H9 (cell line): ENCODE results near the gene TFB1M. TPM values are rescaled to one million over a fixed set of nuclear protein-coding genes. Genes with fewer than 3 reads are reported as not detected.

ENCODE experiments used
- DNase-seq: peaks from one replicate; pipeline ENCODE4 v3.0.0-alpha.2; 2017
- H2AFZ ChIP-seq: one replicate; pipeline ENCODE4 v1.6.1; 2013; ENCODE audit warnings: mild to moderate bottlenecking, low read length, control low read depth, moderate library complexity
- H2AK5ac ChIP-seq: 2 replicates; pipeline ENCODE4 v1.6.1; 2013; ENCODE audit warnings: low read length, control low read depth, mixed read lengths; ENCODE audit not compliant: insufficient read length
- H2BK120ac ChIP-seq: one replicate; pipeline ENCODE4 v1.6.1; 2013; ENCODE audit warnings: low read depth, mild to moderate bottlenecking, low read length, control low read depth, inconsistent platforms; ENCODE audit not compliant: poor library complexity, severe bottlenecking
- H2BK12ac ChIP-seq: 2 replicates; pipeline ENCODE4 v1.6.1; 2013; ENCODE audit warnings: low read length, control low read depth, mixed read lengths, low read depth; ENCODE audit not compliant: insufficient read length
- H2BK15ac ChIP-seq: 2 replicates; pipeline ENCODE4 v1.6.1; 2013; ENCODE audit warnings: low read depth, low read length, control low read depth
- H2BK20ac ChIP-seq: one replicate; pipeline ENCODE4 v1.6.1; 2013; ENCODE audit warnings: low read depth, mild to moderate bottlenecking, low read length, control low read depth, inconsistent platforms; ENCODE audit not compliant: poor library complexity, severe bottlenecking
- H2BK5ac ChIP-seq: 2 replicates; pipeline ENCODE4 v1.6.1; 2013; ENCODE audit warnings: low read length, control low read depth, mixed read lengths; ENCODE audit not compliant: insufficient read length
- H3K14ac ChIP-seq: 2 replicates; pipeline ENCODE4 v1.6.1; 2013; ENCODE audit warnings: low read length, control low read depth; ENCODE audit not compliant: insufficient read depth
- H3K18ac ChIP-seq: 2 replicates; pipeline ENCODE4 v1.6.1; 2013; ENCODE audit warnings: low read depth, mild to moderate bottlenecking, mixed read lengths, low read length, control low read depth; ENCODE audit not compliant: insufficient read length
- H3K23ac ChIP-seq: 2 replicates; pipeline ENCODE4 v1.6.1; 2013; ENCODE audit warnings: low read length, control low read depth, mixed read lengths, low read depth; ENCODE audit not compliant: insufficient read length
- H3K23me2 ChIP-seq: 2 replicates; pipeline ENCODE4 v1.6.1; 2013; ENCODE audit warnings: low read depth, mild to moderate bottlenecking, mixed read lengths, low read length, control low read depth; ENCODE audit not compliant: insufficient read length, poor library complexity, severe bottlenecking
- H3K27ac ChIP-seq: 2 replicates; pipeline ENCODE4 v1.5.1; 2013; ENCODE audit warnings: low read length, control low read depth, mixed read lengths, low read depth; ENCODE audit not compliant: insufficient read length
- H3K27me3 ChIP-seq: 2 replicates; pipeline ENCODE4 v1.6.1; 2013; ENCODE audit warnings: low read length, control low read depth, inconsistent platforms; ENCODE audit not compliant: insufficient read depth
- H3K4ac ChIP-seq: 2 replicates; pipeline ENCODE4 v1.6.1; 2013; ENCODE audit warnings: low read depth, mild to moderate bottlenecking, control low read depth, inconsistent platforms, low read length, moderate library complexity
- H3K4me1 ChIP-seq: 2 replicates; pipeline ENCODE4 v1.6.1; 2013; ENCODE audit warnings: low read length, control low read depth, inconsistent platforms; ENCODE audit not compliant: insufficient read depth
- H3K4me2 ChIP-seq: 2 replicates; pipeline ENCODE4 v1.6.1; 2013; ENCODE audit warnings: low read length, control low read depth, mixed read lengths; ENCODE audit not compliant: insufficient read length, insufficient read depth
- H3K56ac ChIP-seq: 2 replicates; pipeline ENCODE4 v1.6.1; 2013; ENCODE audit warnings: low read depth, mild to moderate bottlenecking, mixed read lengths, low read length, control low read depth; ENCODE audit not compliant: insufficient read length
- H3K79me1 ChIP-seq: 2 replicates; pipeline ENCODE4 v1.6.1; 2013; ENCODE audit warnings: low read depth, mild to moderate bottlenecking, moderate library complexity, low read length, control low read depth, inconsistent platforms; ENCODE audit not compliant: insufficient read depth, poor library complexity, severe bottlenecking
- H3K79me2 ChIP-seq: 2 replicates; pipeline ENCODE4 v1.6.1; 2013; ENCODE audit warnings: low read length, control low read depth, inconsistent platforms; ENCODE audit not compliant: insufficient read depth
- H3K9ac ChIP-seq: 2 replicates; pipeline ENCODE4 v1.6.1; 2013; ENCODE audit warnings: low read length, control low read depth, mixed read lengths; ENCODE audit not compliant: insufficient read length; ENCODE audit errors: extremely low read depth
- H3K9me3 ChIP-seq: one replicate; pipeline ENCODE4 v1.6.1; 2013; ENCODE audit warnings: low read depth, low read length, inconsistent platforms; ENCODE audit not compliant: control insufficient read depth
- H3T11ph ChIP-seq: one replicate; pipeline ENCODE4 v1.6.1; 2013; ENCODE audit warnings: mild to moderate bottlenecking, low read length, control low read depth, inconsistent platforms
- H4K20me1 ChIP-seq: one replicate; pipeline ENCODE4 v1.6.1; 2013; ENCODE audit not compliant: control insufficient read depth, insufficient read length, insufficient read depth
- H4K5ac ChIP-seq: 2 replicates; pipeline ENCODE4 v1.6.1; 2013; ENCODE audit warnings: low read depth, mild to moderate bottlenecking, mixed read lengths, low read length, control low read depth; ENCODE audit not compliant: insufficient read length
- H4K8ac ChIP-seq: replicated peaks from 2 replicates; pipeline ENCODE4 v1.6.1; 2013; ENCODE audit warnings: low read length, control low read depth, mixed read lengths, low read depth; ENCODE audit not compliant: insufficient read length
- H4K91ac ChIP-seq: 2 replicates; pipeline ENCODE4 v1.6.1; 2013; ENCODE audit warnings: low read depth, mild to moderate bottlenecking, moderate library complexity, mixed read lengths, low read length, control low read depth; ENCODE audit not compliant: insufficient read length
- H3K27ac Mint-ChIP-seq, 3 experiments: 2 replicates in 2 of 3; 3 replicates in 1 of 3; pipeline ENCODE4 v1.8.0; 2020 to 2021; ENCODE audit warnings: mixed read lengths in 3 of 3, mild to moderate bottlenecking in 1 of 3, moderate library complexity in 1 of 3
- H3K27me3 Mint-ChIP-seq: 2 replicates; pipeline ENCODE4 v1.8.0; 2021; ENCODE audit warnings: low read depth, mild to moderate bottlenecking, moderate library complexity, mixed read lengths
- H3K36me3 Mint-ChIP-seq, 3 experiments: 2 replicates in 2 of 3; 3 replicates in 1 of 3; pipeline ENCODE4 v1.8.0; 2020 to 2021; ENCODE audit warnings: low read depth in 3 of 3, mixed read lengths in 3 of 3; ENCODE audit not compliant: insufficient read depth in 1 of 3
- H3K4me1 Mint-ChIP-seq, 2 experiments: 2 replicates each; pipeline ENCODE4 v1.8.0; 2020; ENCODE audit warnings: mixed read lengths in 2 of 2
- H3K4me3 Mint-ChIP-seq, 2 experiments: 2 replicates in 1 of 2; 3 replicates in 1 of 2; pipeline ENCODE4 v1.8.0; 2020 to 2021; ENCODE audit warnings: mild to moderate bottlenecking in 2 of 2, mixed read lengths in 2 of 2, moderate library complexity in 1 of 2
- H3K9me3 Mint-ChIP-seq, 2 experiments: 2 replicates in 1 of 2; 3 replicates in 1 of 2; pipeline ENCODE4 v1.8.0; 2020; ENCODE audit warnings: mild to moderate bottlenecking in 2 of 2, mixed read lengths in 2 of 2, moderate library complexity in 1 of 2
- WGBS: extraction: QIAGEN DNeasy Blood & Tissue Kit; methylation state at CpG from one replicate; pipeline ENCODE4 v1.1.7; 2013; ENCODE audit warnings: missing lambda C conversion rate, low lambda C conversion rate, mixed read lengths; ENCODE audit not compliant: insufficient read length; ENCODE audit errors: extremely low coverage; 5-methylcytosine and 5-hydroxymethylcytosine counted together
- total RNA-seq: library from RNA; stranded (reverse); gene quantifications from 2 replicates; pipeline ENCODE4 v1.2.1, GENCODE V29; 2021
- TF ChIP-seq, protein P1 (sequence below): fragments of 200-600 bp; sonication (generic); conservative IDR thresholded peaks from 3 replicates; pipeline ENCODE4 v1.8.0; 2021; ENCODE audit warnings: antibody characterized with exemption, mild to moderate bottlenecking

Gene TFB1M
- total RNA-seq, 1 experiment from 2014 or later: 28.6 TPM

DNA sequence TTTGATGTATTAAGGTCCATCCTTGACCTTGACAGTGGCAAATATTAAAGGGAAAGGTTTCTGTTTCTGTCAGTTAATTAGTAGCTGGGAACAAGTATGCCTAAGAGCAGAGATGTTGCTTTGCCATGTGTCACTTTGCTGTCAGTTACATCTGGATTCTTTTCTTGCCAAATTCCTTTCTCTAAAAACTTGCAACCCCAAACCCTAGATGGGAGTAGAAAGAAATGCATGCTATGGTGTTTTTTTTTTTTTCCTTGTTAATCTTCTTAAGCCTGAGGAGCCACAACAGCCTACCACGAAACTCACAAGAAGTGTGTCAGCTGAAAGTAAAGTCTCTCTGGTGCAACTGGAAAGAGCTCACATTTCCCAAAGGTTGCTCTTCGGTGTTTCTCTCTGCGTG is 68.5 kb downstream of the TFB1M start:
- Histone ChIP-seq H4K91ac (no peak overlapping the region), H3K4ac (no peak overlapping the region), H4K20me1 (no peaks in the 10 kb centered on the region), H4K8ac (no peak overlapping the region), H2AFZ (no peak overlapping the region), H3K18ac (no peak overlapping the region), H2BK12ac (no peak overlapping the region), H3K9me3 (no peaks in the 10 kb centered on the region), H2BK20ac (no peak overlapping the region), H3K79me2 (no peaks in the 10 kb centered on the region), H3K4me1 (no peaks in the 10 kb centered on the region), H3K27ac (no peak overlapping the region), H3K14ac (no peak overlapping the region), H3K79me1 (no peaks in the 10 kb centered on the region), H3K9ac (no peak overlapping the region), H3T11ph (no peak overlapping the region), H3K56ac (no peak overlapping the region), H3K27me3 (no peaks in the 10 kb centered on the region), H2BK15ac (no peak overlapping the region), H2BK5ac (no peak overlapping the region), H4K5ac (no peak overlapping the region), H3K23ac (no peak overlapping the region), H2BK120ac (no peak overlapping the region), H3K23me2 (no peaks in the 10 kb centered on the region), H2AK5ac (no peak overlapping the region), H3K4me2 (no peak overlapping the region)
- no peak for DNase-seq
- Mint-ChIP-seq H3K4me1 (peaks cover 6 to 9% of the 10 kb centered on the region in 2 experiments), H3K9me3 (peaks cover 1 to 2% of the 10 kb centered on the region in 2 experiments; a peak in 1 of 5 replicates), H3K4me3 (no peak overlapping the region), H3K27me3 (no peaks in the 10 kb centered on the region), H3K27ac (no peak overlapping the region), H3K36me3 (peaks cover 6 to 63% (median 50%) of the 10 kb centered on the region in 3 experiments; a peak in 6 of 7 replicates)
- no CpG with 5 or more reads among the region's 3 CpGs for WGBS
- TF ChIP-seq, protein P1, sequence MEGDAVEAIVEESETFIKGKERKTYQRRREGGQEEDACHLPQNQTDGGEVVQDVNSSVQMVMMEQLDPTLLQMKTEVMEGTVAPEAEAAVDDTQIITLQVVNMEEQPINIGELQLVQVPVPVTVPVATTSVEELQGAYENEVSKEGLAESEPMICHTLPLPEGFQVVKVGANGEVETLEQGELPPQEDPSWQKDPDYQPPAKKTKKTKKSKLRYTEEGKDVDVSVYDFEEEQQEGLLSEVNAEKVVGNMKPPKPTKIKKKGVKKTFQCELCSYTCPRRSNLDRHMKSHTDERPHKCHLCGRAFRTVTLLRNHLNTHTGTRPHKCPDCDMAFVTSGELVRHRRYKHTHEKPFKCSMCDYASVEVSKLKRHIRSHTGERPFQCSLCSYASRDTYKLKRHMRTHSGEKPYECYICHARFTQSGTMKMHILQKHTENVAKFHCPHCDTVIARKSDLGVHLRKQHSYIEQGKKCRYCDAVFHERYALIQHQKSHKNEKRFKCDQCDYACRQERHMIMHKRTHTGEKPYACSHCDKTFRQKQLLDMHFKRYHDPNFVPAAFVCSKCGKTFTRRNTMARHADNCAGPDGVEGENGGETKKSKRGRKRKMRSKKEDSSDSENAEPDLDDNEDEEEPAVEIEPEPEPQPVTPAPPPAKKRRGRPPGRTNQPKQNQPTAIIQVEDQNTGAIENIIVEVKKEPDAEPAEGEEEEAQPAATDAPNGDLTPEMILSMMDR: no peak
